ENCODE data around the gene RASSF4.

RASSF4 gene

GRCh38 chr10:44978570-44979280 is 19.1 kb downstream of the RASSF4 start, which contains the start of gene DEPP1 (continued):
- TF ChIP-seq KLF9 (tag by site-specific recombination; IDR thresholded peaks at IDR 0.05; ENCODE audit: low read depth): peak; percentile 82
- peak; percentile 72 for TF ChIP-seq ZXDB (tag by site-specific recombination; IDR thresholded peaks at IDR 0.05)
- TF ChIP-seq, protein P1, sequence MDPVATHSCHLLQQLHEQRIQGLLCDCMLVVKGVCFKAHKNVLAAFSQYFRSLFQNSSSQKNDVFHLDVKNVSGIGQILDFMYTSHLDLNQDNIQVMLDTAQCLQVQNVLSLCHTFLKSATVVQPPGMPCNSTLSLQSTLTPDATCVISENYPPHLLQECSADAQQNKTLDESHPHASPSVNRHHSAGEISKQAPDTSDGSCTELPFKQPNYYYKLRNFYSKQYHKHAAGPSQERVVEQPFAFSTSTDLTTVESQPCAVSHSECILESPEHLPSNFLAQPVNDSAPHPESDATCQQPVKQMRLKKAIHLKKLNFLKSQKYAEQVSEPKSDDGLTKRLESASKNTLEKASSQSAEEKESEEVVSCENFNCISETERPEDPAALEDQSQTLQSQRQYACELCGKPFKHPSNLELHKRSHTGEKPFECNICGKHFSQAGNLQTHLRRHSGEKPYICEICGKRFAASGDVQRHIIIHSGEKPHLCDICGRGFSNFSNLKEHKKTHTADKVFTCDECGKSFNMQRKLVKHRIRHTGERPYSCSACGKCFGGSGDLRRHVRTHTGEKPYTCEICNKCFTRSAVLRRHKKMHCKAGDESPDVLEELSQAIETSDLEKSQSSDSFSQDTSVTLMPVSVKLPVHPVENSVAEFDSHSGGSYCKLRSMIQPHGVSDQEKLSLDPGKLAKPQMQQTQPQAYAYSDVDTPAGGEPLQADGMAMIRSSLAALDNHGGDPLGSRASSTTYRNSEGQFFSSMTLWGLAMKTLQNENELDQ (tag by site-specific recombination; IDR thresholded peaks at IDR 0.05; ENCODE audit: low read depth): no peak
- no peak for TF ChIP-seq ZBTB1 (tag by site-specific recombination; IDR thresholded peaks at IDR 0.05)

DNA sequence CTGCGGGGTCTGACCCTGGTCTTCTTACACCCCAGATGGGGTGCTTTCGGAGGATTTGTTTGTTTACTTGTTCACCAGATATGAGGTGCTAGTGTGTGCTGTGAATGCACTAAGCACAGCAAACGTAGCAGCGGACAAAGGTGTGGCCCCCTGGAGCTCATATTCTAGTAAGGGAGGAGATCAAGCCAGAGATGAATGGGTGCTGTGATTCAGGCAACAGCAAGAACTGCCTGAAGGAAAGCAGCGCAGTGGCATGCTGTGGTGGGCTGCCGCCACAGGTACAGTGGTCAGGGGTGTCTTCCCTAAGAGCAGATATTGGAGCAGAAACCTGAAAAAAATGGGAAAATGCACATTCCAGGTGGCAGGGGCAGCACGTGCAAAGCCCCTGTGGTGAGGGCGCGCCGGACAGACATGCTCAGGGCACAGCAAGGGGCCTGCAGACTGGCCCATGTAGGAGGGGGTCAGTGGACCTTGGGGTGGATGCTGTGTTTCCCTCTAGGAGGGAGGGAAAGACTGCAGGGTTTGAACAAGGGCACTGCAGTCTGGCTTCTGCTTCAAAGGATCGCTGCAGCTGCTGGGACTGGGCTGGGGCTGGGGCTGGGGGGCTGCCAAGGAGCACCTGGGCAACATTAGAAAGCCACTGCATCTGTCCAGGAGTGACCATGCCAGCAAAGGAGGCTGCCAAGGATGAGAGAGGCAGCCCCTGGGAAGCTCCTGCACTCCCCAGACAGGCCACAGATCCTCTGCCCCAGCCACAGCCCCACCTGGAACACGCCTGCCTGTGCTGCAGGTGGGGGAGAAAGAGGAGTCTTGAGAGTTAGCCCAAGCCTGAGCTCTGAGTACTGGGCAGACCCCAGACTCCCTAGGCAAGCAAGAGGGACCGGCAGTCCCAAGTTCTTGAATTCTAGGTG is 19.9 kb downstream of the RASSF4 start:
- TF ChIP-seq REPIN1 (tag by site-specific recombination; IDR thresholded peaks at IDR 0.05; ENCODE audit: low read depth) (no peak), ZBTB7A (tag by site-specific recombination; IDR thresholded peaks at IDR 0.05; ENCODE audit: low read depth) (no peak), TRIM28 (IDR thresholded peaks at IDR 0.05; ENCODE audit: borderline replicate concordance, low read length) (no peak), ZNF292 (tag by site-specific recombination; IDR thresholded peaks at IDR 0.05; ENCODE audit: borderline replicate concordance, low read depth) (no peak), ZNF341 (tag by site-specific recombination; IDR thresholded peaks at IDR 0.05; ENCODE audit: low read depth) (no peak), ZNF416 (tag by site-specific recombination; IDR thresholded peaks at IDR 0.05) (no peak), ZNF623 (tag by site-specific recombination; IDR thresholded peaks at IDR 0.05) (peak; percentile 80), ZIC2 (tag by site-specific recombination; IDR thresholded peaks at IDR 0.05) (peak; percentile 77)
- TF ChIP-seq, protein P2, sequence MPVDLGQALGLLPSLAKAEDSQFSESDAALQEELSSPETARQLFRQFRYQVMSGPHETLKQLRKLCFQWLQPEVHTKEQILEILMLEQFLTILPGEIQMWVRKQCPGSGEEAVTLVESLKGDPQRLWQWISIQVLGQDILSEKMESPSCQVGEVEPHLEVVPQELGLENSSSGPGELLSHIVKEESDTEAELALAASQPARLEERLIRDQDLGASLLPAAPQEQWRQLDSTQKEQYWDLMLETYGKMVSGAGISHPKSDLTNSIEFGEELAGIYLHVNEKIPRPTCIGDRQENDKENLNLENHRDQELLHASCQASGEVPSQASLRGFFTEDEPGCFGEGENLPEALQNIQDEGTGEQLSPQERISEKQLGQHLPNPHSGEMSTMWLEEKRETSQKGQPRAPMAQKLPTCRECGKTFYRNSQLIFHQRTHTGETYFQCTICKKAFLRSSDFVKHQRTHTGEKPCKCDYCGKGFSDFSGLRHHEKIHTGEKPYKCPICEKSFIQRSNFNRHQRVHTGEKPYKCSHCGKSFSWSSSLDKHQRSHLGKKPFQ (tag by site-specific recombination; IDR thresholded peaks at IDR 0.05): no peak
- Histone ChIP-seq H3K9me3 (ENCODE audit: control insufficient read depth, insufficient read depth, low read depth, low read length) (no peaks in the 10 kb centered on the region), H3K27ac (ENCODE audit: extremely low read depth, low read depth, low read length) (peak overlapping the region; percentile 68), H3K4me3 (ENCODE audit: low read depth, low read length) (no peak overlapping the region), H3K36me3 (ENCODE audit: control insufficient read depth in 2 of 2, insufficient read depth in 1 of 2, low read length in 2 of 2) (peaks cover 0 to 5% of the 10 kb centered on the region in 2 experiments; a peak in 1 of 3 replicates), H3K4me1 (ENCODE audit: control insufficient read depth, insufficient read depth, low read length) (peaks cover 26% of the 10 kb centered on the region)
- CTCF ChIA-PET: interaction anchor here (0.7 to 2.4 kb wide), 5 partner anchors 13 to 47 kb away, joined by 3 to 10 read pairs (median 3); no protein-coding TSS in a partner anchor
- POLR2A ChIA-PET: interaction anchor here (0.6 to 1.3 kb wide), 15 partner anchors 8 to 72 kb away, joined by 3 to 10 read pairs (median 4); partner anchors contain the start of gene RASSF4

DNA sequence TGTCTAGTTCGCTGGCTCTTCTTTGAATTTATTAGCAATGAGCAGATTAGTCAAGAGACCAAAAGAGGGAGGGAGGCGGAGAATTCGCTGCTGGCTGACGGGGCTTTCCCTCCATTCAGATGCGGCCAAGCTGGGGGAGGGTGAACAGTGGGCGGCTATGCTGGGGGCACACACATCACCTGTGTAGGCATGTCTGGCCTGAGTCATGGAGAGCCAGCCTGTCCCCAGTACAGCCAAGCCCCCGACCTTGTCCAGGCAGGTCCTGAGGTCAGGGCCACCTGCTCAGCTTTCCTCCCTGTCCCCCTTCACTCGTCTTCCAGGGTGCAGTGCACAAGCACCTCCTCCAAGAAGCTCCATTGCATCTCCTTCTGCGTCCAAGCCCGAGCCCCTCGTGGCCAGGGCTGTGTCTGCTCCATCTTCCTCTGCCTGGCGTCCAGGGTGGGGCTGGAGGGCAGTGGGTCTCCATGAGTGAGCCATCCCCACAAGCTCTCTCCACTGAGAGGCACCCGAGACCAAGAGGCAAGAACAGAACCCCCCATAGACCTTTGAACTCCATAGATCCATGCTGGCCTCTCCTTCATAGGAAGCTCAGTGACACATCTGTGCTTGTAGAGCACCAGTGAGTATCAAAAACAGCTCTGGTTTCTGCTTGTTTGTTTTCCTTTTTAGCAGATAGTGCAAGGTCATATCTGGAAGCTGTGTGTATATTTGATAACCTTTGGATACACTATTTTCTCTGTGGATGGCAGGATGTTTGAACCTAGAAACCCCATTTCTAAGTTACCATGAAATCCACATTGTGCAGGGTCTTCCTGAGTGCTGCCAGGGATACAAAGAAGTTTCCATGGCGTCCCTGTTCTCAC is 20.9 kb downstream of the RASSF4 start:
- Histone ChIP-seq H3K4me1 (ENCODE audit: control insufficient read depth, insufficient read depth, low read length) (peaks cover 30% of the 10 kb centered on the region), H3K36me3 (ENCODE audit: control insufficient read depth in 2 of 2, insufficient read depth in 1 of 2, low read length in 2 of 2) (peaks cover 0 to 5% of the 10 kb centered on the region in 2 experiments; a peak in 1 of 3 replicates), H3K4me3 (ENCODE audit: low read depth, low read length) (no peak overlapping the region), H3K9me3 (ENCODE audit: control insufficient read depth, insufficient read depth, low read depth, low read length) (no peaks in the 10 kb centered on the region), H3K27ac (ENCODE audit: extremely low read depth, low read depth, low read length) (no peak overlapping the region; the same call in 1 of the 2 replicates)
- ChIA-PET POLR2A (no interaction called here), CTCF (interaction anchor here (0.6 to 1.2 kb wide), 4 partner anchors 9 to 32 kb away, joined by 3 read pairs; no protein-coding TSS in a partner anchor)
- TF ChIP-seq EGR2 (tag by site-specific recombination; IDR thresholded peaks at IDR 0.05; ENCODE audit: low read depth) (peak; percentile 82), ZNF202 (tag by site-specific recombination; IDR thresholded peaks at IDR 0.05; ENCODE audit: borderline replicate concordance) (no peak), ZSCAN16 (tag by site-specific recombination; IDR thresholded peaks at IDR 0.05) (no peak), ZNF624 (tag by site-specific recombination; IDR thresholded peaks at IDR 0.05) (no peak), ZNF530 (tag by site-specific recombination; IDR thresholded peaks at IDR 0.05; ENCODE audit: low read depth) (no peak), ZFHX2 (tag by site-specific recombination; conservative IDR thresholded peaks at IDR 0.05) (peak; percentile 77)
